ENCODE results near the gene PLEKHA5. TPM values are rescaled to one million over a fixed set of nuclear protein-coding genes. Genes with fewer than 3 reads are reported as not detected.

Gene PLEKHA5
- polyA plus RNA-seq, 1 of the 3 experiments (the other 2 are of a cell fraction): 7.1 TPM

DNA sequence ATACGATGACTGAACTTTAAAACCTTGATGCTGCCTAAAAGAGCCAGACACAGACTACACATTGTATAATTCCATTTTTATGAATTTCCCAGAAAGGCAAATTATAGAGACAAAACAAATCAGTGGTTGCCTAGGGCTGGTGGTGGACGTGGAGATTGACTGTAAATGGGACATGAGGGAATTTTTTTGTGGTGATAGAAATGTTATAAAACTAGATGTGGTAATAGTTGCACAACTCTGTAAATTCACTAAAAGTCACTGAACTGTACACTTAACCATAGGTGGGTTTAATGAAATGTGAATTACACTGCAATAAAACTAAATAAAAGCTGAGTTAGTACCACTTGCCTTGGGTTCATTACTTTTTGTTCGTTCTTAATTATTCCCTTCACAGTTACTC lies 72.1 kb downstream of the PLEKHA5 start:
- whole genome bisulfite sequencing (ENCODE audit: low lambda C conversion rate): 84% methylated on average over 3 of the region's 3 CpGs
- TF ChIP-seq NFIC (IDR thresholded peaks at IDR 0.05; ENCODE audit: borderline replicate concordance) (no peak), CHD2 (IDR thresholded peaks at IDR 0.05; ENCODE audit: low read length, partially characterized antibody) (no peak), EZH2phosphoT487 (IDR thresholded peaks at IDR 0.05; ENCODE audit: borderline replicate concordance, low read depth) (no peak), EP300 (IDR thresholded peaks at IDR 0.05; ENCODE audit: borderline replicate concordance in 1 of 2, low read depth in 1 of 2, low read length in 1 of 2) (no peak), FOSL2 (IDR thresholded peaks at IDR 0.05; ENCODE audit: borderline replicate concordance, low read depth) (no peak), MEF2A (IDR thresholded peaks at IDR 0.05; ENCODE audit: borderline replicate concordance, low read depth) (no peak), RCOR1 (IDR thresholded peaks at IDR 0.05; ENCODE audit: low read length) (no peak), TCF12 (IDR thresholded peaks at IDR 0.05) (no peak), YY1 (IDR thresholded peaks at IDR 0.05; ENCODE audit: low read depth) (no peak), RFX5 (IDR thresholded peaks at IDR 0.05; ENCODE audit: low read length) (no peak)
- TF ChIP-seq, protein P1, sequence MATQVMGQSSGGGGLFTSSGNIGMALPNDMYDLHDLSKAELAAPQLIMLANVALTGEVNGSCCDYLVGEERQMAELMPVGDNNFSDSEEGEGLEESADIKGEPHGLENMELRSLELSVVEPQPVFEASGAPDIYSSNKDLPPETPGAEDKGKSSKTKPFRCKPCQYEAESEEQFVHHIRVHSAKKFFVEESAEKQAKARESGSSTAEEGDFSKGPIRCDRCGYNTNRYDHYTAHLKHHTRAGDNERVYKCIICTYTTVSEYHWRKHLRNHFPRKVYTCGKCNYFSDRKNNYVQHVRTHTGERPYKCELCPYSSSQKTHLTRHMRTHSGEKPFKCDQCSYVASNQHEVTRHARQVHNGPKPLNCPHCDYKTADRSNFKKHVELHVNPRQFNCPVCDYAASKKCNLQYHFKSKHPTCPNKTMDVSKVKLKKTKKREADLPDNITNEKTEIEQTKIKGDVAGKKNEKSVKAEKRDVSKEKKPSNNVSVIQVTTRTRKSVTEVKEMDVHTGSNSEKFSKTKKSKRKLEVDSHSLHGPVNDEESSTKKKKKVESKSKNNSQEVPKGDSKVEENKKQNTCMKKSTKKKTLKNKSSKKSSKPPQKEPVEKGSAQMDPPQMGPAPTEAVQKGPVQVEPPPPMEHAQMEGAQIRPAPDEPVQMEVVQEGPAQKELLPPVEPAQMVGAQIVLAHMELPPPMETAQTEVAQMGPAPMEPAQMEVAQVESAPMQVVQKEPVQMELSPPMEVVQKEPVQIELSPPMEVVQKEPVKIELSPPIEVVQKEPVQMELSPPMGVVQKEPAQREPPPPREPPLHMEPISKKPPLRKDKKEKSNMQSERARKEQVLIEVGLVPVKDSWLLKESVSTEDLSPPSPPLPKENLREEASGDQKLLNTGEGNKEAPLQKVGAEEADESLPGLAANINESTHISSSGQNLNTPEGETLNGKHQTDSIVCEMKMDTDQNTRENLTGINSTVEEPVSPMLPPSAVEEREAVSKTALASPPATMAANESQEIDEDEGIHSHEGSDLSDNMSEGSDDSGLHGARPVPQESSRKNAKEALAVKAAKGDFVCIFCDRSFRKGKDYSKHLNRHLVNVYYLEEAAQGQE (IDR thresholded peaks at IDR 0.05; ENCODE audit: low read depth, low read length): no peak
- TF ChIP-seq, protein P2, sequence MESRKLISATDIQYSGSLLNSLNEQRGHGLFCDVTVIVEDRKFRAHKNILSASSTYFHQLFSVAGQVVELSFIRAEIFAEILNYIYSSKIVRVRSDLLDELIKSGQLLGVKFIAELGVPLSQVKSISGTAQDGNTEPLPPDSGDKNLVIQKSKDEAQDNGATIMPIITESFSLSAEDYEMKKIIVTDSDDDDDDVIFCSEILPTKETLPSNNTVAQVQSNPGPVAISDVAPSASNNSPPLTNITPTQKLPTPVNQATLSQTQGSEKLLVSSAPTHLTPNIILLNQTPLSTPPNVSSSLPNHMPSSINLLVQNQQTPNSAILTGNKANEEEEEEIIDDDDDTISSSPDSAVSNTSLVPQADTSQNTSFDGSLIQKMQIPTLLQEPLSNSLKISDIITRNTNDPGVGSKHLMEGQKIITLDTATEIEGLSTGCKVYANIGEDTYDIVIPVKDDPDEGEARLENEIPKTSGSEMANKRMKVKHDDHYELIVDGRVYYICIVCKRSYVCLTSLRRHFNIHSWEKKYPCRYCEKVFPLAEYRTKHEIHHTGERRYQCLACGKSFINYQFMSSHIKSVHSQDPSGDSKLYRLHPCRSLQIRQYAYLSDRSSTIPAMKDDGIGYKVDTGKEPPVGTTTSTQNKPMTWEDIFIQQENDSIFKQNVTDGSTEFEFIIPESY (IDR thresholded peaks at IDR 0.05; ENCODE audit: borderline replicate concordance, low read depth): no peak
- TF ChIP-seq, protein P3, sequence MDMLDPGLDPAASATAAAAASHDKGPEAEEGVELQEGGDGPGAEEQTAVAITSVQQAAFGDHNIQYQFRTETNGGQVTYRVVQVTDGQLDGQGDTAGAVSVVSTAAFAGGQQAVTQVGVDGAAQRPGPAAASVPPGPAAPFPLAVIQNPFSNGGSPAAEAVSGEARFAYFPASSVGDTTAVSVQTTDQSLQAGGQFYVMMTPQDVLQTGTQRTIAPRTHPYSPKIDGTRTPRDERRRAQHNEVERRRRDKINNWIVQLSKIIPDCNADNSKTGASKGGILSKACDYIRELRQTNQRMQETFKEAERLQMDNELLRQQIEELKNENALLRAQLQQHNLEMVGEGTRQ (IDR thresholded peaks at IDR 0.05; ENCODE audit: borderline replicate concordance, low read depth, low read length): no peak
- TF ChIP-seq, protein P4, sequence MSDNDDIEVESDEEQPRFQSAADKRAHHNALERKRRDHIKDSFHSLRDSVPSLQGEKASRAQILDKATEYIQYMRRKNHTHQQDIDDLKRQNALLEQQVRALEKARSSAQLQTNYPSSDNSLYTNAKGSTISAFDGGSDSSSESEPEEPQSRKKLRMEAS (IDR thresholded peaks at IDR 0.05; ENCODE audit: low read depth): no peak
- ChIA-PET CTCF (no interaction called here), POLR2A (no interaction called here)
- Histone ChIP-seq H4K20me1 (ENCODE audit: insufficient read depth) (no peaks in the 10 kb centered on the region), H3K9ac (no peak overlapping the region), H3K9me2 (no peaks in the 10 kb centered on the region), H3K9me3 (no peaks in the 10 kb centered on the region), H3K27ac (ENCODE audit: low read depth in 2 of 2, low read length in 1 of 2) (no peak overlapping the region), H3K4me3 (ENCODE audit: low read depth in 2 of 2, low read length in 1 of 2) (no peak overlapping the region), H3K79me2 (ENCODE audit: insufficient read depth) (no peaks in the 10 kb centered on the region), H2AFZ (ENCODE audit: low read depth) (no peak overlapping the region), H3K27me3 (ENCODE audit: insufficient read depth) (no peaks in the 10 kb centered on the region), H3K36me3 (replicated peaks in 1 of 2; ENCODE audit: control insufficient read depth in 1 of 2, insufficient read depth in 2 of 2, low read length in 1 of 2) (no peaks in the 10 kb centered on the region), H3K4me2 (no peak overlapping the region), H3F3A (replicated peaks; ENCODE audit: insufficient read depth) (no peaks in the 10 kb centered on the region), H3K4me1 (ENCODE audit: control insufficient read depth in 1 of 2, insufficient read depth in 2 of 2, low read depth in 1 of 2, low read length in 1 of 2) (no peaks in the 10 kb centered on the region)
- DNase-seq: no peak
